Activated T-cell treated with anti-CD3 and anti-CD28 coated beads for 4 hours (primary cell): ENCODE measurements around the gene GPER1.
"Not testable (repeated sequence)": the region's sequence is repeated elsewhere in the genome, so short reads cannot be mapped to it uniquely, and the experiment has no call there.

Experiments
- DNase-seq: peaks from one replicate; pipeline ENCODE4 v3.0.0-alpha.2; 2020

Gene GPER1

GRCh38 chr7:1123715-1124114, 35.8 kb downstream of the GPER1 start:
- DNase-seq: no peak

GRCh38 chr7:1124164-1124563, 36.3 kb downstream of the GPER1 start:
- no peak for DNase-seq

GRCh38 chr7:1124816-1125602, 37.1 kb downstream of the GPER1 start:
- no peak for DNase-seq

- no peak for DNase-seq
Observed at GRCh38 chr7:1125603-1125969, 37.7 kb downstream of the GPER1 start.

- DNase-seq: no peak
Observed at GRCh38 chr7:1127001-1127400, 39.1 kb downstream of the GPER1 start.

- DNase-seq: no peak
Observed at GRCh38 chr7:1129431-1129830, 41.5 kb downstream of the GPER1 start.

- no peak for DNase-seq
Observed at GRCh38 chr7:1130021-1130990, 42.4 kb downstream of the GPER1 start.

GRCh38 chr7:1131471-1132265, 43.8 kb downstream of the GPER1 start:
- no peak for DNase-seq

- no peak for DNase-seq
Observed at GRCh38 chr7:1134951-1135350, 47.0 kb downstream of the GPER1 start.

GRCh38 chr7:1136841-1137516, 49.1 kb downstream of the GPER1 start:
- DNase-seq: no peak

GRCh38 chr7:1137517-1138167, 49.7 kb downstream of the GPER1 start:
- no peak for DNase-seq

- no peak for DNase-seq
Observed at GRCh38 chr7:1140476-1141104, 52.7 kb downstream of the GPER1 start.

GRCh38 chr7:1141651-1142050, 53.7 kb downstream of the GPER1 start:
- DNase-seq: no peak

- no peak for DNase-seq
Observed at GRCh38 chr7:1142051-1142635, 54.2 kb downstream of the GPER1 start.

- DNase-seq: not testable (repeated sequence)
Observed at GRCh38 chr7:1143031-1143430, 55.1 kb downstream of the GPER1 start.
